Activated T-cell treated with anti-CD3 and anti-CD28 coated beads, Interleukin-2, amount 50 U/mL, for 4 hours (primary cell): ENCODE measurements around the gene PRCC. TPM values are rescaled to one million over a fixed set of nuclear protein-coding genes. Genes with fewer than 3 reads are reported as not detected.

Experiments
- total RNA-seq, 3 donors: library from RNA; stranded (reverse); gene quantifications; one replicate each; pipeline ENCODE4 v1.2.1, GENCODE V29; 2021

Gene PRCC
- total RNA-seq, 3 donors from 2014 or later: 108 to 111 (median 111) TPM

Other genes with a start within 250 kb of the PRCC start
- gene IQGAP3, start 195.0 kb upstream of the PRCC start, total RNA-seq: under 1 TPM; 0.18 to 0.38 (median 0.37) TPM
- 10 to 100 TPM in 1 of 3 donors, 1 to 10 TPM in 2; 2.9 to 10.9 (median 5.4) TPM for gene TTC24, start 187.8 kb upstream of the PRCC start, total RNA-seq
- gene NAXE, start 175.8 kb upstream of the PRCC start, total RNA-seq: 100 to 1,000 TPM in 1 of 3 donors, 10 to 100 TPM in 2; 80.3 to 102 (median 83.7) TPM
- gene GPATCH4, start 166.1 kb upstream of the PRCC start, total RNA-seq: 100 to 1,000 TPM; 171 to 190 (median 174) TPM
- not detected for gene HAPLN2, start 148.1 kb upstream of the PRCC start, total RNA-seq
- not detected for gene BCAN, start 125.4 kb upstream of the PRCC start, total RNA-seq
- gene NES, start 90.1 kb upstream of the PRCC start, total RNA-seq: under 1 TPM; 0.05 to 0.13 (median 0.05) TPM
- 1 to 10 TPM; 1.8 to 2.5 (median 2.4) TPM for gene CRABP2, start 62.0 kb upstream of the PRCC start, total RNA-seq
- gene METTL25B, start 39.1 kb upstream of the PRCC start, total RNA-seq: 10 to 100 TPM; 16.6 to 18.9 (median 18.5) TPM
- gene ISG20L2, start 38.8 kb upstream of the PRCC start, total RNA-seq: 10 to 100 TPM; 62.4 to 65.9 (median 63.8) TPM
- 100 to 1,000 TPM; 132 to 138 (median 132) TPM for gene MRPL24, start 26.4 kb upstream of the PRCC start, total RNA-seq
- 100 to 1,000 TPM; 221 to 249 (median 230) TPM for gene HDGF, start 15.9 kb upstream of the PRCC start, total RNA-seq
- 100 to 1,000 TPM; 200 to 245 (median 214) TPM for gene SH2D2A, start 49.3 kb downstream of the PRCC start, total RNA-seq
- under 1 TPM in 1 of 3 donors, not detected in 2; 0.11 TPM for gene INSRR, start 91.6 kb downstream of the PRCC start, total RNA-seq
- 1 to 10 TPM in 2 of 3 donors, under 1 TPM in 1; 0.55 to 2.4 (median 1.8) TPM for gene NTRK1, start 93.3 kb downstream of the PRCC start, total RNA-seq
- under 1 TPM in 1 of 3 donors, not detected in 2; 0.05 TPM for gene PEAR1, start 126.2 kb downstream of the PRCC start, total RNA-seq
- gene LRRC71, start 153.1 kb downstream of the PRCC start, total RNA-seq: not detected